ENCODE measurements around the gene SSTR4. TPM values are rescaled to one million over a fixed set of nuclear protein-coding genes. Genes with fewer than 3 reads are reported as not detected.
A peak's percentile ranks its signal among the peaks of the same experiment; 100 is the strongest.

SSTR4 gene
- total RNA-seq, 1 experiment from 2014 or later, result not detected

DNA sequence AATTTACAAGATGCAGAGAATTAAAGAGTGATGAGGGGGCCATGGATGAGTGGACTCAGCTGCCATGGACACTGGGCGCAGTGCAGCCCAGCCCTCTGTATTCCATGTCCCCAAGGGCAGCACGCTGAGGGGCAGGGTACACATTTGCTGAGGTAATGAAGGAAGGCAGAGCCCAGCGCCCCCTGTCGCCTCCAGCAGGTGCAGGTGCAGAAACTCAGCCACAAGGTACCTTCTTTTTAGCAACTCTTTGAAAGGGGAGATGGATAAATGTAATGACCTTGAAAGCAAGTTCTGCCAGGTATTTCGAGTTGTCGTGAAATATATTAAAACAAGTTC lies 43.9 kb downstream of the SSTR4 start:
- no peak for DNase-seq (ENCODE audit: low read depth, low spot score)
- H3K4me3 ChIP-seq (replicated peaks in 1 of 2; ENCODE audit: low read depth in 1 of 2, low read length in 2 of 2), result no peak overlapping the region
- no peaks in the 10 kb centered on the region for H3K79me2 ChIP-seq (ENCODE audit: insufficient read depth, low read length)
- H3K36me3 ChIP-seq (ENCODE audit: control insufficient read depth in 1 of 2, insufficient read depth in 2 of 2, low read length in 2 of 2), result no peaks in the 10 kb centered on the region; a peak in 1 of 4 replicates
- no peaks in the 10 kb centered on the region for H3K9me3 ChIP-seq (ENCODE audit: control insufficient read depth in 1 of 2, insufficient read depth in 1 of 2, low read depth in 1 of 2, low read length in 2 of 2)
- H3K4me2 ChIP-seq (ENCODE audit: low read length), result no peak overlapping the region
- H4K20me1 ChIP-seq (ENCODE audit: insufficient read depth), result no peaks in the 10 kb centered on the region
- no peaks in the 10 kb centered on the region for H3K9me2 ChIP-seq (ENCODE audit: insufficient read depth)
- no peak overlapping the region for H3K9ac ChIP-seq (ENCODE audit: low read length)
- H2AFZ ChIP-seq (ENCODE audit: low read depth, low read length, poor library complexity, severe bottlenecking), result no peak overlapping the region
- peaks cover 13% of the 10 kb centered on the region for H3K27me3 ChIP-seq (ENCODE audit: insufficient read depth, low read length)
- no peak for TF ChIP-seq CBX3 (IDR thresholded peaks at IDR 0.05; ENCODE audit: low read depth)
- TF ChIP-seq, protein P1, sequence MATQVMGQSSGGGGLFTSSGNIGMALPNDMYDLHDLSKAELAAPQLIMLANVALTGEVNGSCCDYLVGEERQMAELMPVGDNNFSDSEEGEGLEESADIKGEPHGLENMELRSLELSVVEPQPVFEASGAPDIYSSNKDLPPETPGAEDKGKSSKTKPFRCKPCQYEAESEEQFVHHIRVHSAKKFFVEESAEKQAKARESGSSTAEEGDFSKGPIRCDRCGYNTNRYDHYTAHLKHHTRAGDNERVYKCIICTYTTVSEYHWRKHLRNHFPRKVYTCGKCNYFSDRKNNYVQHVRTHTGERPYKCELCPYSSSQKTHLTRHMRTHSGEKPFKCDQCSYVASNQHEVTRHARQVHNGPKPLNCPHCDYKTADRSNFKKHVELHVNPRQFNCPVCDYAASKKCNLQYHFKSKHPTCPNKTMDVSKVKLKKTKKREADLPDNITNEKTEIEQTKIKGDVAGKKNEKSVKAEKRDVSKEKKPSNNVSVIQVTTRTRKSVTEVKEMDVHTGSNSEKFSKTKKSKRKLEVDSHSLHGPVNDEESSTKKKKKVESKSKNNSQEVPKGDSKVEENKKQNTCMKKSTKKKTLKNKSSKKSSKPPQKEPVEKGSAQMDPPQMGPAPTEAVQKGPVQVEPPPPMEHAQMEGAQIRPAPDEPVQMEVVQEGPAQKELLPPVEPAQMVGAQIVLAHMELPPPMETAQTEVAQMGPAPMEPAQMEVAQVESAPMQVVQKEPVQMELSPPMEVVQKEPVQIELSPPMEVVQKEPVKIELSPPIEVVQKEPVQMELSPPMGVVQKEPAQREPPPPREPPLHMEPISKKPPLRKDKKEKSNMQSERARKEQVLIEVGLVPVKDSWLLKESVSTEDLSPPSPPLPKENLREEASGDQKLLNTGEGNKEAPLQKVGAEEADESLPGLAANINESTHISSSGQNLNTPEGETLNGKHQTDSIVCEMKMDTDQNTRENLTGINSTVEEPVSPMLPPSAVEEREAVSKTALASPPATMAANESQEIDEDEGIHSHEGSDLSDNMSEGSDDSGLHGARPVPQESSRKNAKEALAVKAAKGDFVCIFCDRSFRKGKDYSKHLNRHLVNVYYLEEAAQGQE (IDR thresholded peaks at IDR 0.05; ENCODE audit: low read depth), result no peak
- TF ChIP-seq, protein P2, sequence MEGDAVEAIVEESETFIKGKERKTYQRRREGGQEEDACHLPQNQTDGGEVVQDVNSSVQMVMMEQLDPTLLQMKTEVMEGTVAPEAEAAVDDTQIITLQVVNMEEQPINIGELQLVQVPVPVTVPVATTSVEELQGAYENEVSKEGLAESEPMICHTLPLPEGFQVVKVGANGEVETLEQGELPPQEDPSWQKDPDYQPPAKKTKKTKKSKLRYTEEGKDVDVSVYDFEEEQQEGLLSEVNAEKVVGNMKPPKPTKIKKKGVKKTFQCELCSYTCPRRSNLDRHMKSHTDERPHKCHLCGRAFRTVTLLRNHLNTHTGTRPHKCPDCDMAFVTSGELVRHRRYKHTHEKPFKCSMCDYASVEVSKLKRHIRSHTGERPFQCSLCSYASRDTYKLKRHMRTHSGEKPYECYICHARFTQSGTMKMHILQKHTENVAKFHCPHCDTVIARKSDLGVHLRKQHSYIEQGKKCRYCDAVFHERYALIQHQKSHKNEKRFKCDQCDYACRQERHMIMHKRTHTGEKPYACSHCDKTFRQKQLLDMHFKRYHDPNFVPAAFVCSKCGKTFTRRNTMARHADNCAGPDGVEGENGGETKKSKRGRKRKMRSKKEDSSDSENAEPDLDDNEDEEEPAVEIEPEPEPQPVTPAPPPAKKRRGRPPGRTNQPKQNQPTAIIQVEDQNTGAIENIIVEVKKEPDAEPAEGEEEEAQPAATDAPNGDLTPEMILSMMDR (IDR thresholded peaks at IDR 0.05 in 2 of 3, conservative IDR thresholded peaks at IDR 0.05 in 1 of 3; ENCODE audit: borderline replicate concordance in 1 of 3, insufficient read depth in 1 of 3, low read depth in 2 of 3, low read length in 2 of 3), result peak; percentile 31 to 82 (median 77); a peak in 5 of 6 replicates
- TF ChIP-seq RAD21 (IDR thresholded peaks at IDR 0.05; ENCODE audit: low read depth), result peak; percentile 43
- no peak for TF ChIP-seq EZH2 (IDR thresholded peaks at IDR 0.05)
- no peak for TF ChIP-seq FOSL1 (IDR thresholded peaks at IDR 0.05; ENCODE audit: low read depth)
- intact Hi-C loops (cut with micrococcal nuclease), result loop anchor here (1.0 kb wide), 1 partner anchor 388 kb away; no protein-coding TSS in a partner anchor
- no peaks in the 10 kb centered on the region for H3K4me1 ChIP-seq (ENCODE audit: control insufficient read depth in 1 of 2, insufficient read depth in 2 of 2, low read length in 2 of 2)
- ChIA-PET POLR2A (no interaction called here), RAD21 (ENCODE audit: low non-redundant PET in 1 of 2, low total read pairs in 2 of 2, uncharacterized antibody in 2 of 2, unreplicated experiment in 2 of 2) (no interaction called here), CTCF (interaction anchor here (1.0 kb wide), 1 partner anchor 104 kb away, joined by 3 read pairs; no protein-coding TSS in a partner anchor)
- no TSS peak for BruUV-seq (replicated peaks)
- ATAC-seq, result peak; percentile 80
- H3K27ac ChIP-seq (ENCODE audit: low read depth, low read length), result no peak overlapping the region

All from HCT116 (cell line).